B cell (primary cell): ENCODE data around the gene TRIM43B.

Experiments used
- CTCF ChIP-seq: fragments of 200-600 bp; IDR thresholded peaks from one replicate; pipeline ENCODE4 v1.8.0; 2022; ENCODE audit warnings: antibody characterized with exemption, mild to moderate bottlenecking
- EZH2 ChIP-seq: IDR thresholded peaks from 2 replicates; pipeline ENCODE4 v1.6.1; 2012; ENCODE audit warnings: borderline replicate concordance, low read depth, mild to moderate bottlenecking, moderate library complexity, low read length; ENCODE audit not compliant: insufficient read depth, poor library complexity, severe bottlenecking

GRCh38 chr2:95525294-95526035, 40.9 kb upstream of the TRIM43B start:
- TF ChIP-seq CTCF (no peak), EZH2 (no peak)
